ENCODE measurements around the gene COG6. TPM values are rescaled to one million over a fixed set of nuclear protein-coding genes. Genes with fewer than 3 reads are reported as not detected.

COG6 gene
- total RNA-seq, 4 donors from 2014 or later, result 15.1 to 24.0 (median 17.0) TPM

- H3K36me3 ChIP-seq, result no peaks in the 10 kb centered on the region
- no peaks in the 10 kb centered on the region for H3K4me1 ChIP-seq
- no peak overlapping the region for H3K4me3 ChIP-seq
- 89 to 91% methylated on average over 1 of the region's 1 CpG for WGBS, 2 donors
- DNase-seq (ENCODE audit: low spot score in 2 of 2), result no peak
- H3K27ac ChIP-seq, result no peak overlapping the region
- TF ChIP-seq EP300 (IDR thresholded peaks at IDR 0.05) (no peak), POLR2A (IDR thresholded peaks at IDR 0.05) (no peak), CTCF (IDR thresholded peaks at IDR 0.05) (no peak)
- peaks cover 0 to 17% (median 4%) of the 10 kb centered on the region in 4 donors for H3K9me3 ChIP-seq
- H3K27me3 ChIP-seq, result no peaks in the 10 kb centered on the region
These were observed 19.9 kb upstream of the COG6 start for GRCh38 chr13:39635564-39635963.

GRCh38 chr13:39637890-39638289, 17.6 kb upstream of the COG6 start:
- DNase-seq (ENCODE audit: low spot score in 2 of 2), result no peak
- TF ChIP-seq CTCF (IDR thresholded peaks at IDR 0.05) (no peak), EP300 (IDR thresholded peaks at IDR 0.05) (no peak), POLR2A (IDR thresholded peaks at IDR 0.05) (no peak)
- Histone ChIP-seq H3K9me3 (no peaks in the 10 kb centered on the region), H3K36me3 (no peaks in the 10 kb centered on the region), H3K4me1 (no peaks in the 10 kb centered on the region), H3K4me3 (no peak overlapping the region), H3K27ac (no peak overlapping the region), H3K27me3 (no peaks in the 10 kb centered on the region)
- WGBS, 2 donors, result 70 to 92% methylated on average over 3 of the region's 3 CpGs

GRCh38 chr13:39641645-39642044, 13.8 kb upstream of the COG6 start:
- WGBS, 2 donors, result 93 to 95% methylated on average over 1 of the region's 1 CpG
- Histone ChIP-seq H3K27me3 (no peaks in the 10 kb centered on the region), H3K4me3 (no peak overlapping the region), H3K9me3 (no peaks in the 10 kb centered on the region), H3K27ac (no peak overlapping the region), H3K36me3 (no peaks in the 10 kb centered on the region), H3K4me1 (no peaks in the 10 kb centered on the region)
- no peak for DNase-seq (ENCODE audit: low spot score in 2 of 2)
- TF ChIP-seq CTCF (IDR thresholded peaks at IDR 0.05) (no peak), EP300 (IDR thresholded peaks at IDR 0.05) (no peak), POLR2A (IDR thresholded peaks at IDR 0.05) (no peak)

- H3K9me3 ChIP-seq, result no peaks in the 10 kb centered on the region
- DNase-seq (ENCODE audit: low spot score in 2 of 2), result no peak
- 47 to 63% methylated on average over 4 of the region's 4 CpGs for WGBS, 2 donors
- H3K27ac ChIP-seq, result no peak overlapping the region
- no peak for TF ChIP-seq EP300 (IDR thresholded peaks at IDR 0.05)
- H3K36me3 ChIP-seq, result no peaks in the 10 kb centered on the region
- no peaks in the 10 kb centered on the region for H3K27me3 ChIP-seq
- H3K4me3 ChIP-seq, result no peak overlapping the region
- no peaks in the 10 kb centered on the region for H3K4me1 ChIP-seq
These were observed 9.3 kb upstream of the COG6 start for GRCh38 chr13:39646122-39646521.

- no peak for TF ChIP-seq CTCF (IDR thresholded peaks at IDR 0.05)
- TF ChIP-seq EP300 (IDR thresholded peaks at IDR 0.05), result no peak
- TF ChIP-seq POLR2A (IDR thresholded peaks at IDR 0.05), result no peak
- Histone ChIP-seq H3K9me3 (no peaks in the 10 kb centered on the region), H3K4me3 (peak overlapping the region; percentile 83 to 97 (median 97)), H3K4me1 (peaks cover 0 to 27% (median 4%) of the 10 kb centered on the region in 4 donors), H3K27me3 (no peaks in the 10 kb centered on the region), H3K27ac (peak overlapping the region; percentile 64 to 89 (median 81)), H3K36me3 (peaks cover 0 to 2% (median 0%) of the 10 kb centered on the region in 3 donors)
- no peak for DNase-seq (ENCODE audit: low spot score in 2 of 2)
- WGBS, 2 donors, result 0 to 2% methylated on average over 2 of the region's 2 CpGs
These were observed 357 bp upstream of the COG6 start for GRCh38 chr13:39655041-39655568.

- H3K4me3 ChIP-seq, result peak overlapping the region; percentile 83 to 97 (median 97)
- peak overlapping the region in 3 of 4 donors; percentile 79 to 89 (median 83) for H3K27ac ChIP-seq
- no peaks in the 10 kb centered on the region for H3K9me3 ChIP-seq
- H3K27me3 ChIP-seq, result no peaks in the 10 kb centered on the region
- TF ChIP-seq EP300 (IDR thresholded peaks at IDR 0.05) (no peak), CTCF (IDR thresholded peaks at IDR 0.05) (no peak), POLR2A (IDR thresholded peaks at IDR 0.05) (no peak)
- DNase-seq (ENCODE audit: low spot score in 2 of 2), result no peak
- peaks cover 0 to 27% (median 4%) of the 10 kb centered on the region in 4 donors for H3K4me1 ChIP-seq
- H3K36me3 ChIP-seq, result peaks cover 0 to 8% (median 0%) of the 10 kb centered on the region in 3 donors
- WGBS, 2 donors, result 13 to 15% methylated on average over 7 of the region's 7 CpGs
These were observed 839 bp downstream of the COG6 start for GRCh38 chr13:39656325-39656677.

Data from tibial nerve (tissue), 4 donors.